ENCODE measurements around the gene RARS2. TPM values are rescaled to one million over a fixed set of nuclear protein-coding genes. Genes with fewer than 3 reads are reported as not detected.
A peak's percentile ranks its signal among the peaks of the same experiment; 100 is the strongest.

Gene RARS2
- polyA plus RNA-seq, 4 donors: 23.0 to 102 (median 25.9) TPM

DNA sequence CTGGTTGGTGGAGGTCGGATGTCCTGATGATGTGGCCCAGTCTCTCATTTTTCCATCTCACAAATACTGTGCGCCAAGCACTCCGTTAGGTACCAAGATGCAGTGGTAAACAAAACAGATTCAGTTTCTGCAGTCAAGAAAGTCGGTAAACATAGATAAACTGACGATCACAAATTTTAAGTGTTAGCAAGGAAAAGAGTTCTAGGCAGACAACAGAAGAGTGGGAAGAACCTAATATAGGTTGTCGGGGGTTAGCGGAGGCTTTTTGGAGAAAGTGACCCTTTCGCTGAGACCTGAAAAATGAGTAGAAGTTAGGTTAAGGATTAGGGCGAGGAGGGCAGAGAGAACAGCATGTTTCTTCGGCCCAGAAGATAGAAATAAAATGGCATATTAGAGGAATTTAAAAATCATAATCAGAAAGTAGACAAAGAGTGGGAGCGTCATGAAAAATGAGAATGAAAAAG, 662 bp upstream of the RARS2 start:
- FAIRE-seq (no peak), DNase-seq (no peak)
- Histone ChIP-seq H3K27me3 (ENCODE audit: control insufficient read depth in 3 of 3, insufficient read depth in 3 of 3, low read length in 3 of 3) (no peaks in the 10 kb centered on the region), H3K4me1 (ENCODE audit: control insufficient read depth in 3 of 3, insufficient read depth in 2 of 3, low read depth in 1 of 3, low read length in 2 of 3) (peaks cover 4 to 16% (median 14%) of the 10 kb centered on the region in 3 donors), H3K4me3 (ENCODE audit: low read depth in 1 of 3, low read length in 3 of 3) (peak overlapping the region; percentile 80 to 92 (median 89)), H3K27ac (ENCODE audit: low read depth in 1 of 3, low read length in 2 of 3) (peak overlapping the region in 2 of 3 donors; percentile 68 to 88), H3K36me3 (ENCODE audit: control insufficient read depth in 3 of 3, insufficient read depth in 2 of 3, low read depth in 1 of 3, low read length in 3 of 3) (peaks cover 0 to 10% (median 2%) of the 10 kb centered on the region in 3 donors), H3K9me3 (ENCODE audit: control insufficient read depth in 2 of 2, insufficient read depth in 1 of 2, low read depth in 1 of 2, low read length in 1 of 2) (no peaks in the 10 kb centered on the region)
- 2 to 4% (median 3%) methylated on average over 11 of the region's 11 CpGs for WGBS, 3 donors

GRCh38 chr6:87588756-87589407, 905 bp downstream of the RARS2 start:
- peaks cover 4 to 22% (median 16%) of the 10 kb centered on the region in 3 donors for H3K4me1 ChIP-seq (ENCODE audit: control insufficient read depth in 3 of 3, insufficient read depth in 2 of 3, low read depth in 1 of 3, low read length in 2 of 3)
- WGBS, 3 donors: 4 to 22% (median 18%) methylated on average over 10 of the region's 10 CpGs
- H3K27ac ChIP-seq (ENCODE audit: low read depth in 1 of 3, low read length in 2 of 3): peak overlapping the region in 2 of 3 donors; percentile 88 to 90
- no peaks in the 10 kb centered on the region for H3K27me3 ChIP-seq (ENCODE audit: control insufficient read depth in 3 of 3, insufficient read depth in 3 of 3, low read length in 3 of 3)
- H3K36me3 ChIP-seq (ENCODE audit: control insufficient read depth in 3 of 3, insufficient read depth in 2 of 3, low read depth in 1 of 3, low read length in 3 of 3): peaks cover 0 to 10% (median 0%) of the 10 kb centered on the region in 3 donors
- FAIRE-seq: no peak
- no peaks in the 10 kb centered on the region for H3K9me3 ChIP-seq (ENCODE audit: control insufficient read depth in 2 of 2, insufficient read depth in 1 of 2, low read depth in 1 of 2, low read length in 1 of 2)
- peak overlapping the region; percentile 80 to 92 (median 89) for H3K4me3 ChIP-seq (ENCODE audit: low read depth in 1 of 3, low read length in 3 of 3)
- DNase-seq: peak; percentile 26 to 36

DNA sequence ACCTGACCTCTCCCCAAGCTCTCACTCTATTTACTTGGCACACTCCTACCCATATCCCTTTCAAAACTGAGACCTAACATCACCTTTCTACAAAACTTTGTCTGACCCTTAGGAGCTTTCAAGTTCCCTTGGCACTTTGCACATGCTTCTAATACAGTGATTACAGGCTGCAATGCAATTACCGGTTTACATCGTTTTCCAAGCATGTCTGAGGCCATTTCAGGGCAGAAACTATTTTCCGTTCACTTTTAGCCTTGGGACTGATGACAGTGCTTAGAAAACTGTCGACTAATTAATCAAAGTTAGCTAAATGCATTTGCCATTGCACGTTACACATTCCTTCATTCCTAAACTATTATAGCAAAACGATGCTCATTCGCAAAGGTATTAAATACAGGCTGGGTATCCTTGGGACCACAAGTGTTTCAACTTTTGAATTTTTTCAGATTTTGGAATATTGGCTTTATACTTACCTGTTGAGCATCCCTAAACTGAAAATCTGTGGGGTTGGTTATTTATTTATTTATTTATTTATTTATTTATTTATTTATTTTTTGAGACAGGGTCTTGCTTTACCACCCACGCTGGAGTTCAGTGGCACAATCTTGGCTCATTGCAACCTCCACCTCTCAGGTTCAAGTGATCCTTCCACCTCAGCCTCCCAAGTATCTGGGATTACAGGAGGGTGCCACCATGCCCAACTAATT, 3.3 kb downstream of the RARS2 start:
- Histone ChIP-seq H3K4me1 (ENCODE audit: control insufficient read depth in 3 of 3, insufficient read depth in 2 of 3, low read depth in 1 of 3, low read length in 2 of 3) (peaks cover 4 to 22% (median 16%) of the 10 kb centered on the region in 3 donors), H3K36me3 (ENCODE audit: control insufficient read depth in 3 of 3, insufficient read depth in 2 of 3, low read depth in 1 of 3, low read length in 3 of 3) (peaks cover 0 to 9% (median 0%) of the 10 kb centered on the region in 3 donors), H3K27me3 (ENCODE audit: control insufficient read depth in 3 of 3, insufficient read depth in 3 of 3, low read length in 3 of 3) (no peaks in the 10 kb centered on the region), H3K9me3 (ENCODE audit: control insufficient read depth in 2 of 2, insufficient read depth in 1 of 2, low read depth in 1 of 2, low read length in 1 of 2) (no peaks in the 10 kb centered on the region), H3K27ac (ENCODE audit: low read depth in 1 of 3, low read length in 2 of 3) (no peak overlapping the region), H3K4me3 (ENCODE audit: low read depth in 1 of 3, low read length in 3 of 3) (no peak overlapping the region)
- no peak for FAIRE-seq
- 94 to 96% (median 94%) methylated on average over 8 of the region's 8 CpGs for WGBS, 3 donors
- no peak for DNase-seq

DNA sequence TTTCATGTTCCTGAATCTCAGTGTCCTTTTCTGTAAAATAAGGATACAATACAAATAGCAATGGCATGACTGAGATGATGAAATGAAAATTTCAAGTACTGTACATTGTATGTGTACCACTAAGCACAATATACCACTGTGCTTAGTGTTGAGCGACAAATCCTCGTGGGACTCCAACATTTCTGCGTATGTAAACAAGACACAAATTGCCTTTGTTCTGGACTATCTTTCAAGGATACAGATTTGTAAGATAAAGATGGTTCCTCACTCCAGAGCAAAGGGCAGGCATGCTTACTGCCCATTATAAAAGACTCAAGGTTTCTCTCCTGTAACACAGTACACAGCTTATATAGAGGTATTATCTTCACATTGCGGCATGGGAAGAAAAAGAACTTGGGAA, 6.0 kb downstream of the RARS2 start:
- Histone ChIP-seq H3K36me3 (ENCODE audit: control insufficient read depth in 3 of 3, insufficient read depth in 2 of 3, low read depth in 1 of 3, low read length in 3 of 3) (peaks cover 0 to 20% (median 2%) of the 10 kb centered on the region in 3 donors), H3K9me3 (ENCODE audit: control insufficient read depth in 2 of 2, insufficient read depth in 1 of 2, low read depth in 1 of 2, low read length in 1 of 2) (no peaks in the 10 kb centered on the region), H3K4me1 (ENCODE audit: control insufficient read depth in 3 of 3, insufficient read depth in 2 of 3, low read depth in 1 of 3, low read length in 2 of 3) (peaks cover 0 to 22% (median 11%) of the 10 kb centered on the region in 3 donors), H3K27me3 (ENCODE audit: control insufficient read depth in 3 of 3, insufficient read depth in 3 of 3, low read length in 3 of 3) (no peaks in the 10 kb centered on the region), H3K4me3 (ENCODE audit: low read depth in 1 of 3, low read length in 3 of 3) (no peak overlapping the region), H3K27ac (ENCODE audit: low read depth in 1 of 3, low read length in 2 of 3) (no peak overlapping the region)
- WGBS, 3 donors: 44 to 76% (median 64%) methylated on average over 4 of the region's 4 CpGs
- DNase-seq (peak; percentile 9 to 58), FAIRE-seq (no peak)

DNA sequence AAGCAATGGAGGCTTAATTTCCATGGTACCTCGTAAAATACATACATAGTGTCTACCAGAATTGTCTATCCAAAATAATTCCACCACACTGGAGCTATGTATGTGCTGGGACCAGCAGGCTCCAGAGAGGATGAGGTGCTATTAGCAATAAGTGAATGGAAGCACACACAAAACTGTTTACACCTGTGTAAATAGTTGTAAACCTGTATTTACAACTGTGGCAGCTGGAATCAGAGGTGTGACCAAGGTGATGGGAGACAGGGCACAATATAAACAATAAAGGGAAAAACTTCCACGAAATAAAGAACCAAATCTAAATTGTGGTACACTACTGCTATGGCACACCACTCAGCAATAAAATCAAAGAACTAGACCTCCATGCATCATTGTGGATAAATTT, 14.4 kb downstream of the RARS2 start:
- 19 to 60% (median 54%) methylated on average over 2 of the region's 2 CpGs for WGBS, 3 donors
- peaks cover 0 to 39% (median 8%) of the 10 kb centered on the region in 3 donors for H3K4me1 ChIP-seq (ENCODE audit: control insufficient read depth in 3 of 3, insufficient read depth in 2 of 3, low read depth in 1 of 3, low read length in 2 of 3)

DNA sequence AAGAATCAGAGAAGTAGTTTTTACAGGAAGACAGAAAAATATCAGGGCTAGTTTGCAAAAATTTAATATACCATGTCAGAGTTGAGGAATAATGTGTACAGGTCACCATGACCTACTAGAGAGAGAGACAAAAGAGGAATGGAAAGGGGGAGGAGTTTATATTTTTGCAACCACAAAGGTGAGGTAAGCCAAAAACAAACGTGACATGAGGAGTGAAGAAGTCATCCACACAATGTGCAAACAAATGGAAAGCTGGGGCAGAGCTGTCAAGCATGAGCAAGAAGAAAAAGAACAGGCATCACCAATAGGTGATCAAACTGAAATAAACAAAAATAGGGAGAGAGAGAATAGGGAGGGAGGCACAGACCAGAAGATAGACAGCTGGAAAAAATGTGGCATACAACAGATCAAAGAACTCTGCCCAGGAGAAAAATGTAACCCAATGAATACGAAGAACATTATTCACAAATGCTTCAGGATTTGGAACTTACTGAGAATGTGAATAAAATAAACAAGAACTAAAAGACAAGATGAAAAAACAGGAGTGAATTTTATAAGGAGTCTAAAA, 15.5 kb downstream of the RARS2 start:
- DNase-seq (peak in 1 of 2 donors; percentile 3), FAIRE-seq (no peak)
- 58 to 59% (median 58%) methylated on average over 2 of the region's 2 CpGs for WGBS, 3 donors
- no peaks in the 10 kb centered on the region for H3K27me3 ChIP-seq (ENCODE audit: control insufficient read depth in 3 of 3, insufficient read depth in 3 of 3, low read length in 3 of 3)
- no peak overlapping the region for H3K27ac ChIP-seq (ENCODE audit: low read depth in 1 of 3, low read length in 2 of 3)
- H3K36me3 ChIP-seq (ENCODE audit: control insufficient read depth in 3 of 3, insufficient read depth in 2 of 3, low read depth in 1 of 3, low read length in 3 of 3): peaks cover 0 to 4% (median 0%) of the 10 kb centered on the region in 3 donors
- H3K4me3 ChIP-seq (ENCODE audit: low read depth in 1 of 3, low read length in 3 of 3): no peak overlapping the region
- H3K9me3 ChIP-seq (ENCODE audit: control insufficient read depth in 2 of 2, insufficient read depth in 1 of 2, low read depth in 1 of 2, low read length in 1 of 2): no peaks in the 10 kb centered on the region
- peaks cover 0 to 41% (median 8%) of the 10 kb centered on the region in 3 donors for H3K4me1 ChIP-seq (ENCODE audit: control insufficient read depth in 3 of 3, insufficient read depth in 2 of 3, low read depth in 1 of 3, low read length in 2 of 3)

More for the DNA sequence above, 14.4 kb downstream of the RARS2 start:
- H3K27ac ChIP-seq (ENCODE audit: low read depth in 1 of 3, low read length in 2 of 3): no peak overlapping the region
- no peaks in the 10 kb centered on the region for H3K27me3 ChIP-seq (ENCODE audit: control insufficient read depth in 3 of 3, insufficient read depth in 3 of 3, low read length in 3 of 3)
- FAIRE-seq (no peak), DNase-seq (peak; percentile 21 to 23)
- H3K36me3 ChIP-seq (ENCODE audit: control insufficient read depth in 3 of 3, insufficient read depth in 2 of 3, low read depth in 1 of 3, low read length in 3 of 3): peaks cover 0 to 11% (median 0%) of the 10 kb centered on the region in 3 donors
- no peaks in the 10 kb centered on the region for H3K9me3 ChIP-seq (ENCODE audit: control insufficient read depth in 2 of 2, insufficient read depth in 1 of 2, low read depth in 1 of 2, low read length in 1 of 2)
- H3K4me3 ChIP-seq (ENCODE audit: low read depth in 1 of 3, low read length in 3 of 3): no peak overlapping the region

GRCh38 chr6:87573307-87574024, 16.3 kb downstream of the RARS2 start:
- H3K27me3 ChIP-seq (ENCODE audit: control insufficient read depth in 3 of 3, insufficient read depth in 3 of 3, low read length in 3 of 3): no peaks in the 10 kb centered on the region
- H3K36me3 ChIP-seq (ENCODE audit: control insufficient read depth in 3 of 3, insufficient read depth in 2 of 3, low read depth in 1 of 3, low read length in 3 of 3): peaks cover 0 to 2% (median 0%) of the 10 kb centered on the region in 3 donors
- H3K4me1 ChIP-seq (ENCODE audit: control insufficient read depth in 3 of 3, insufficient read depth in 2 of 3, low read depth in 1 of 3, low read length in 2 of 3): peaks cover 0 to 38% (median 8%) of the 10 kb centered on the region in 3 donors
- no peaks in the 10 kb centered on the region for H3K9me3 ChIP-seq (ENCODE audit: control insufficient read depth in 2 of 2, insufficient read depth in 1 of 2, low read depth in 1 of 2, low read length in 1 of 2)
- peak overlapping the region in 2 of 3 donors; percentile 38 to 80 for H3K27ac ChIP-seq (ENCODE audit: low read depth in 1 of 3, low read length in 2 of 3)
- DNase-seq (no peak), FAIRE-seq (no peak)
- 93 to 95% (median 95%) methylated on average over 5 of the region's 5 CpGs for WGBS, 3 donors
- H3K4me3 ChIP-seq (ENCODE audit: low read depth in 1 of 3, low read length in 3 of 3): no peak overlapping the region

- Histone ChIP-seq H3K4me3 (ENCODE audit: low read depth in 1 of 3, low read length in 3 of 3) (no peak overlapping the region), H3K9me3 (ENCODE audit: control insufficient read depth in 2 of 2, insufficient read depth in 1 of 2, low read depth in 1 of 2, low read length in 1 of 2) (no peaks in the 10 kb centered on the region), H3K36me3 (ENCODE audit: control insufficient read depth in 3 of 3, insufficient read depth in 2 of 3, low read depth in 1 of 3, low read length in 3 of 3) (peaks cover 0 to 7% (median 3%) of the 10 kb centered on the region in 3 donors), H3K27me3 (ENCODE audit: control insufficient read depth in 3 of 3, insufficient read depth in 3 of 3, low read length in 3 of 3) (no peaks in the 10 kb centered on the region), H3K27ac (ENCODE audit: low read depth in 1 of 3, low read length in 2 of 3) (peak overlapping the region in 2 of 3 donors; percentile 38 to 80), H3K4me1 (ENCODE audit: control insufficient read depth in 3 of 3, insufficient read depth in 2 of 3, low read depth in 1 of 3, low read length in 2 of 3) (peaks cover 0 to 38% (median 8%) of the 10 kb centered on the region in 3 donors)
- DNase-seq (peak in 1 of 2 donors; percentile 41), FAIRE-seq (no peak)
- WGBS, 3 donors: 74 to 78% (median 77%) methylated on average over 3 of the region's 3 CpGs
Measured at GRCh38 chr6:87572883-87573282, 16.9 kb downstream of the RARS2 start.
